Stimulated activated CD8-positive, alpha-beta memory T cell treated with anti-CD3 and anti-CD28 coated beads, Interleukin-15, amount 100 ng/mL, for 4 hours (primary cell): ENCODE measurements around the gene TRABD.

Experiments
- DNase-seq, 2 donors: peaks; one replicate each; pipeline ENCODE4 v3.0.0-alpha.2; 2020; ENCODE audit warnings: low read depth in 2 of 2

TRABD gene

GRCh38 chr22:50173983-50174355 lies 11.7 kb upstream of the TRABD start:
- no peak for DNase-seq

- no peak for DNase-seq
Measured at GRCh38 chr22:50174382-50175190, 11.1 kb upstream of the TRABD start.

- DNase-seq: no peak
Measured at GRCh38 chr22:50175191-50175461, 10.6 kb upstream of the TRABD start.

- no peak for DNase-seq
Measured at GRCh38 chr22:50175921-50176849, 9.5 kb upstream of the TRABD start.

- no peak for DNase-seq
Measured at GRCh38 chr22:50176850-50177536, 8.7 kb upstream of the TRABD start.

GRCh38 chr22:50177537-50178470 lies 7.9 kb upstream of the TRABD start:
- DNase-seq: no peak

- no peak for DNase-seq
Measured at GRCh38 chr22:50178471-50178864, 7.2 kb upstream of the TRABD start.

- DNase-seq: no peak
Measured at GRCh38 chr22:50178871-50179869, 6.5 kb upstream of the TRABD start.

- no peak for DNase-seq
Measured at GRCh38 chr22:50179937-50180726, 5.6 kb upstream of the TRABD start.

GRCh38 chr22:50180727-50181521 lies 4.8 kb upstream of the TRABD start:
- no peak for DNase-seq

GRCh38 chr22:50182176-50183081 lies 3.3 kb upstream of the TRABD start:
- no peak for DNase-seq

GRCh38 chr22:50183141-50183971 lies 2.4 kb upstream of the TRABD start:
- DNase-seq: no peak

GRCh38 chr22:50184004-50184901 lies 1.5 kb upstream of the TRABD start:
- DNase-seq: no peak

- no peak for DNase-seq
Measured at GRCh38 chr22:50184902-50185374, 775 bp upstream of the TRABD start.

- no peak for DNase-seq
Measured at GRCh38 chr22:50186181-50186714, 535 bp downstream of the TRABD start.
